IPS-18c (cell line): Measurements from ENCODE around the gene RAB3B.
"Not testable (repeated sequence)": the region's sequence is repeated elsewhere in the genome, so short reads cannot be mapped to it uniquely, and the experiment has no call there.

Source experiments
- H3K4me3 ChIP-seq: 2 replicates; pipeline ENCODE4 v1.7.0; 2013; ENCODE audit warnings: low read depth, mild to moderate bottlenecking, low read length, moderate library complexity; ENCODE audit not compliant: insufficient read depth
- H3K9me3 ChIP-seq: one replicate; pipeline ENCODE4 v1.6.1; 2013; ENCODE audit warnings: mild to moderate bottlenecking, low read length, moderate library complexity; ENCODE audit not compliant: control insufficient read depth, insufficient read depth

RAB3B gene

GRCh38 chr1:51990478-51990965 lies at the start of gene RAB3B:
RAB3B (minus strand) TSS chr1:51990700; CDS start chr1:51977117, 13,583 bp downstream.
- Histone ChIP-seq H3K9me3 (no peaks in the 10 kb centered on the region), H3K4me3 (peak within 1 kb of the TSS; percentile 86)

GRCh38 chr1:52037909-52038308 lies 47.4 kb upstream of the RAB3B start:
- H3K4me3 ChIP-seq = no peak overlapping the region
- peaks cover 2% of the 10 kb centered on the region for H3K9me3 ChIP-seq

GRCh38 chr1:52037402-52037814 lies 46.9 kb upstream of the RAB3B start:
- peaks cover 2% of the 10 kb centered on the region for H3K9me3 ChIP-seq
- H3K4me3 ChIP-seq = no peak overlapping the region

GRCh38 chr1:52034050-52034384 lies 43.5 kb upstream of the RAB3B start:
- Histone ChIP-seq H3K9me3 (peaks cover 2% of the 10 kb centered on the region), H3K4me3 (no peak overlapping the region)

- peak within 1 kb of the TSS; percentile 100 for H3K4me3 ChIP-seq
- peaks cover 2% of the 10 kb centered on the region for H3K9me3 ChIP-seq
Measured at GRCh38 chr1:52033190-52034049, 42.9 kb upstream of the RAB3B start, which contains the start of gene KTI12. KTI12 (minus strand) TSS chr1:52033810; CDS start chr1:52033761, 49 bp downstream.

- H3K4me3 ChIP-seq = peak overlapping the region; percentile 100
- peaks cover 2% of the 10 kb centered on the region for H3K9me3 ChIP-seq
Measured at GRCh38 chr1:52032785-52033131, 42.3 kb upstream of the RAB3B start.

GRCh38 chr1:52032124-52032784 lies 41.8 kb upstream of the RAB3B start:
- peaks cover 2% of the 10 kb centered on the region for H3K9me3 ChIP-seq
- H3K4me3 ChIP-seq = peak overlapping the region; percentile 100

- not testable (repeated sequence) for H3K4me3 ChIP-seq, H3K9me3 ChIP-seq
Measured at GRCh38 chr1:52028839-52029238, 38.3 kb upstream of the RAB3B start.

- Histone ChIP-seq H3K9me3 (peaks cover 2% of the 10 kb centered on the region), H3K4me3 (no peak overlapping the region)
Measured at GRCh38 chr1:52028328-52028727, 37.8 kb upstream of the RAB3B start.

- H3K9me3 ChIP-seq = no peaks in the 10 kb centered on the region
- no peak overlapping the region for H3K4me3 ChIP-seq
Measured at GRCh38 chr1:52026278-52026677, 35.8 kb upstream of the RAB3B start.

GRCh38 chr1:52022133-52022532 lies 31.6 kb upstream of the RAB3B start:
- H3K4me3 ChIP-seq = no peak overlapping the region
- no peaks in the 10 kb centered on the region for H3K9me3 ChIP-seq

- Histone ChIP-seq H3K4me3 (no peak overlapping the region), H3K9me3 (no peaks in the 10 kb centered on the region)
Measured at GRCh38 chr1:52008071-52008809, 17.7 kb upstream of the RAB3B start.

GRCh38 chr1:52007215-52008002 lies 16.9 kb upstream of the RAB3B start:
- H3K4me3 ChIP-seq = no peak overlapping the region

GRCh38 chr1:52006081-52006553 lies 15.6 kb upstream of the RAB3B start:
- not testable (repeated sequence) for H3K4me3 ChIP-seq, H3K9me3 ChIP-seq

More at GRCh38 chr1:52007215-52008002, 16.9 kb upstream of the RAB3B start:
- no peaks in the 10 kb centered on the region for H3K9me3 ChIP-seq

- not testable (repeated sequence) for H3K4me3 ChIP-seq, H3K9me3 ChIP-seq
Measured at GRCh38 chr1:52005548-52005947, 15.0 kb upstream of the RAB3B start.

- H3K4me3 ChIP-seq = no peak overlapping the region
- no peaks in the 10 kb centered on the region for H3K9me3 ChIP-seq
Measured at GRCh38 chr1:52003877-52004276, 13.4 kb upstream of the RAB3B start.
